Right lobe of liver (tissue), 4 donors: ENCODE measurements around the gene NFKBIZ.

ENCODE experiments used
- POLR2A ChIP-seq: fragments of 450-650 bp; IDR thresholded peaks from one replicate; pipeline ENCODE4 v1.6.1; 2017; ENCODE audit warnings: antibody characterized with exemption, mild to moderate bottlenecking
- TF ChIP-seq, protein P1 (sequence below), 4 donors: fragments of 200-600 bp in 3 of 4; fragments of 450-650 bp in 1 of 4; IDR thresholded peaks; one replicate each; pipeline versions ENCODE4 v1.5.1 to v1.8.0; 2016 to 2022; ENCODE audit warnings: antibody characterized with exemption in 4 of 4, mild to moderate bottlenecking in 2 of 4
- donor health status: DM: no; HTN: no; CAD: no.
- donor health status: DM: no; HTN: no; CAD: no.
- donor health status: DM: no; HTN: yes; CAD: no.

GRCh38 chr3:101861212-101861788 is 12.0 kb downstream of the NFKBIZ start:
- TF ChIP-seq, protein P1, sequence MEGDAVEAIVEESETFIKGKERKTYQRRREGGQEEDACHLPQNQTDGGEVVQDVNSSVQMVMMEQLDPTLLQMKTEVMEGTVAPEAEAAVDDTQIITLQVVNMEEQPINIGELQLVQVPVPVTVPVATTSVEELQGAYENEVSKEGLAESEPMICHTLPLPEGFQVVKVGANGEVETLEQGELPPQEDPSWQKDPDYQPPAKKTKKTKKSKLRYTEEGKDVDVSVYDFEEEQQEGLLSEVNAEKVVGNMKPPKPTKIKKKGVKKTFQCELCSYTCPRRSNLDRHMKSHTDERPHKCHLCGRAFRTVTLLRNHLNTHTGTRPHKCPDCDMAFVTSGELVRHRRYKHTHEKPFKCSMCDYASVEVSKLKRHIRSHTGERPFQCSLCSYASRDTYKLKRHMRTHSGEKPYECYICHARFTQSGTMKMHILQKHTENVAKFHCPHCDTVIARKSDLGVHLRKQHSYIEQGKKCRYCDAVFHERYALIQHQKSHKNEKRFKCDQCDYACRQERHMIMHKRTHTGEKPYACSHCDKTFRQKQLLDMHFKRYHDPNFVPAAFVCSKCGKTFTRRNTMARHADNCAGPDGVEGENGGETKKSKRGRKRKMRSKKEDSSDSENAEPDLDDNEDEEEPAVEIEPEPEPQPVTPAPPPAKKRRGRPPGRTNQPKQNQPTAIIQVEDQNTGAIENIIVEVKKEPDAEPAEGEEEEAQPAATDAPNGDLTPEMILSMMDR (IDR thresholded peaks at IDR 0.05), result no peak
- peak; percentile 36 for TF ChIP-seq POLR2A
